ENCODE results near the gene GFRA1.

The GFRA1 gene

DNA sequence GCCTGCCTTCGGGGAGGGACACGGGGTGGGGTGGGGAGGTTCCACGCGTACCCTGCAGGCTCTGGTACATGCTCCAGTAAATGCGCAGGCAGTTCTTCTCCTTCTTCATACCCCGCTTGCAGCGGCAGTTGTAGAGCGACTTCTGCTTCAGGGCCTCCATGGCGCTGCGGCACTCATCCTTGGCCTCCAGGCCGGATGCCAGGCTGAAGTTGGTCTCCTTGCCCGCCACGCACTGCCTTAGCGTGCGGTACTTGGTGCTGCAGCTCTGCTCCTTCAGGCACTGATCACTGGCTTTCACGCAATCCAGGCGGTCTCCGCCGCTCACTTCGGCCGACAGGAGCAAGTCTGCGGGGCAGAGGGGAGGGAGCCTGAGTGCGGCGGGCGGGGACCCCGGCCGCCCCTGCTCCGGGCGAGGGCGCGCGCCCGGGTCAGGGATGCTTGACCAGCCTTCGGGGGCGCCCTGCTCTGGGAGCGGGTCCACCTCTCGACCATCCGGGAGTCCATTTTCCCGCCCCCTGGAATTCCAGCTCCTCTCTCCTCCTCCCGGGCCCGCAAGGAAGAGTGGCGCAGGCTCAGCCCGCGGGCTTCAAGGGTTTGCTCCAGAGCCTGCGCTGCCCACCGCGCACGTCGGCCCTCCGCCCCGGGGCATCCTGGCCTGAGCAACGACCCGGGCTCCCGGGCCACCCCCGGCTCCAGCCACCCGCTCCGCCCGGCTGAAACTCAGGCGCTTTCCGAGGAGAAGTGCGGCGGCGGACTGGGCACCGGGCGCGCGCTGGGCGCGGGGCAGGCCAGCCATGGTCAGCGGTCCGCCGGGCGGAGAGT lies 2.0 kb downstream of the GFRA1 start:
- no peak for DNase-seq (ENCODE audit: low spot score)

DNA sequence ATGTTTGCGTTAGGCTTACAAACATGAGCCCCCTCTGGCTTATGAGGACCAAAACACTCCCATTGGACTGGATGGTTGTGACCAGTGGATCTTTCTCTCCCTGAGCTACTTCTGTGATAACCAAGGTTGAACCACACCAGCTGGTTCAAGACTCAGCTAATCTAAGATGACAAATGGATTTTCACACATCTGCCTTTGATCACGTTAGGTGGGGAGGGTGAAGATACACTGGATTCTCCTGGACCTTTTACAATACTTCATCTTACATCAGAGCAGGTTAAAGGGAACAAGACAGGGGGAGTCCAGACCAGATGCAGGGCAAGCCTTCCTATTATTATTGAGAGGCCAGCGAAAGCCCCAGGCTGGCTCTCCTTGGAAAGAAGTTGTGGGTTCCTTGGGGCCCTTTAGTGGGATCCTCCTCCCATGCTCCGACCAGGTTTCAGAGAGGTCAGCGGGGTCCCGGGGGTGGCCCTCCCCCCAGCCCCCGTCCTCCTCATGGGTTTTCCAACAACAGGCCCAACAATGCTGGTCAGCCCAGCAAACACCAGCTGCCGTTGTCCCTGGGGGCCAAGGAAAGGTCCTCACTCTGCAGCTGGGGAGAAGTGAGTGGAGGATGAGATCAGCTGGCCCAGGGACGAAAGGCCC lies 2.8 kb downstream of the GFRA1 start:
- DNase-seq (ENCODE audit: low spot score): no peak

DNA sequence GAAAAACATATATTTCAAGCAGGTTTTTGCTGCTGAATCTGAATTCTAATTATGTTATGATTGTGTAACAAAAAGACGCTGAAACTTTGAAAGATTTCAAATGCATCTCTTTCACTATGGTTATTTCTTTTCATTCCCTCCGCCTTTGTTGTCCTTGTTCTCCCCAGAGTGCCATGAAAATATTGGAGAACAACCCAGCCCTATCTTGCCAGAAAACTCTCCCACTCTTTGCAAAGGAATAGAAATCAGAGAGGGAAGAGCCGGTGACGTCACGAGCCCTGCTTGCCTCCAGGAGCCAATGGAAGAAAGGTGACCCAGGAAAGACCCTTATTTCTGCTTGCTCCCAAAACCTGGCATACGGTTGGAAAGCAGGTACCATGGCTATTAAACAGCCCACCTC lies 3.4 kb downstream of the GFRA1 start:
- no peak for DNase-seq (ENCODE audit: low spot score)

DNA sequence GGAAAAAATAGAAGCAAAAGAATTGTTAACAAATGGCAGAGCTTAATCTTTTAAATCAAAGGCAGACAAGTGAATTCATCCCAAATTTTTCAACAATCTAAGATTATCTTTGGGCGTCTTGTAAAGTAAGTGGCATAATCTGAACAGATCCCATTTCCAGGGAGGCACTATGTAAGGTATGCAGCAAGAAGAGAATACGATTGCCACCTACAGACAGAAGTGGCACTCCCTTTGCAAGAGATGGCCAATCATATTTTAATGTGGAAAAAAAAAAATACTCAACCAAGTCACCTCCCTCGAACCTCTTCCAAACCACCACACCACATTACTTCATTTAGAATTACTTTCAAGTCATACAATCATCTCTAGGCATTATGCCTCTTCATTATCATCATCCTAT lies 4.0 kb downstream of the GFRA1 start:
- peak; percentile 4 for DNase-seq (ENCODE audit: low spot score)

DNA sequence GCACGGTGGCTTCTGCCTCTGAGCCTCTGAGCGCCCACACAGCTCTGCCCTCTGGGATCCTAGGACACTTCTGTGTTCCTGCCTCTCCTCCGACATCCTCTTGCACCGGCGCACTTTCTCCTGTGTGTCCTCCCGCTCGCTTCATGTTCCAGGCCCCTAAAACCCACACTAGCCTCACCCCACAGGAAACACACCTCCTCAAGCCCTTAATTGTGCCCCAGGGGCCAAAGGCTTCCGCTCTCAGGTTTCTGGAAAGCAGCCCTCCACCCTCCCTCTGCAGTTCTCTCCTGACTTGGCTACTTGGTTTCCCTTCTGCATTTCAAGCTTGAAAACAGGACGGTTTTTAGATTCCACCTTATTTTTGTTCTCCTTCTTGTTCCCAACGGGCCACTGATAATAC lies 7.3 kb downstream of the GFRA1 start:
- DNase-seq (ENCODE audit: low spot score): no peak

DNA sequence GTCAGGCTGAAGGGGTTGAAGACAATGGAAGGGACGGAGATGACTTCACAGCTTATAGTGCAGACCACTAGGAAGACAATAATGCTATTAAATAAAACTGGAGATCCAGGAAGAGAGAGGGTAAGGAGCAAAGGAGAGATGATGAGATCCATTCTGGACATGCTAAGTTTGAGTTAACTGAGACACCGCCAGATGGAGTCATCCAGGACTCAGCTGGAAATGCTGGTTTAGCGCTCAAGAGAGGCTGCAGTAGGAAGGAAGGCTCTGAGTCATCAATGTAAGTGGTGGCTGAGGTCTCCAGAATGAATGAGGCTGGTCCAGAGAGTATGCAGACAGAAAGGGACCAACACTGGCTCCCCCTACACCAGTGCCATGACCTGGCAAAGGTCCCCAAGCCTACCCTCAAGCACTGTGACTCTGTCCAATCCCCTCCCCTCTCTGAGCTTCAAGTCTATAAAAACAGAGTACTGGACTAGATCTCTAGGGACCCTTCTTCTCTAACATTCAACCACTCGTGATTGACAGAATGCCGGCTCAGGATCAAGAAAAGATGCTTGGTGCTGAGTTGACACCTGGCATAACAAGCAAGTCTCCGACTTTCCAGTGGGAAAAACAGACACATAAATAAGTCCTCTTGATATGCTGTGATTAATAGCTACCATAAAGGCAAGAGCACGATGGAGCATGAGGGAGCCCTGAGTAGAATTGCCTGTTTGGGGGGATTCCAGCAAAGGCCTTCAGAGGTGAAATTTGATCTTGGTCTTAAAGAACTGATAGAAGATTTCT lies 8.9 kb downstream of the GFRA1 start:
- DNase-seq (ENCODE audit: low spot score): no peak

DNA sequence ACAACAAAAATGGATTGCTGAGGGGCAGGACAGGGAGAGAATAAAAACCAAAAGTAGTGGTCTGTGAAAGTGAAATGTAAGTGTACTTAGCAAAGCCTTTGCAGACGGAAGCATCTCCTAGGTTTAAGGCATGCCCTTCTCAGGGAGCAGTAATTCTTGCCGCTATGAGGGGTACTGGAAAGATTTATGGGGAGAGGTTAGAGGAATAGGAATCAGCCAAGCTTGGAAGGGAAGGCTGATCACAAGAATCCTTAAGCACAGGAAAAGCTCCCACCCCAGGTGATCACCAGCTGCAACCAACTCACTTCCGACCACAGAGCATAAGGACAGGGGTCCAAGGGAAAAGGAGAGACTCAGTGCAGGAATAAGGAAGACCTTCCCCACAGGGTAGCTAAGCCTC lies 10.3 kb downstream of the GFRA1 start:
- no peak for DNase-seq (ENCODE audit: low spot score)

DNA sequence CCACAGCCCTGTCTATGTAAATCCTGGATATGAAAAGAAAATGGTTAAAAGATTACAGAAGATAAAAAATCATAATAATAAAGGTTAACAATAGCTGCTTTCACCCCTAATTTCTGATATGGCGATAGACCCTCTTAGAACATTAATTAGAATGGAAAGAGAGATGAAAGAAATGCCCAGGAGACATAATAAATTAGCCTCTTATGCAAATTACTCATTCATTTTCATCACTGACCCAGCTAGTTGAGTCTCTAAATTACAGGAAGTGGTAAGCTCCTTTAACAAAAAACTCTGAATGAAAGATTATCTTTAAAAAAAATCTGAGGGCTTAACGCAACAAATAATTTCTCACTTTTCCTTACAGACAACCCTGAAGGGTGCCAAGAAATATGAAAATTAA lies 12.4 kb downstream of the GFRA1 start:
- DNase-seq (ENCODE audit: low spot score): no peak

DNA sequence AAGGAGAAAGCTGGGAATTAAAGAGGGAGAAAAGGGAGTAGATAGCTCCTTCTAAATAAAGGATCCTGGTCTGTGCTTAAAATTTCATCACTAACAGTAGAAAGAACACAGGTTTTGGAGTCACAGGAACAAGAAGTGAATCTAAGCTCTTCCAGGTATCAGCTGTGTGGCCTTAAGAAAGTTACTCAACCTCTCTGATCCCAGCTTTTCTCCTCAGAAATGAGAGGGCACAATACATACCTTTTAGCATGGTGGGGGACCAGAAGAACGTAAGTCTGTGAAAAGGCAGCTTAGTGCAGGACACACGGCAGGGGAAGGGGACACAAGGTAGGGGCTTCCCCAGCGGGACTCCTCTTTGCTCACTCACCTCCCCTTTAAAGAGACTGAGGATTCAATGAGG lies 13.4 kb downstream of the GFRA1 start:
- DNase-seq (ENCODE audit: low spot score): no peak

DNA sequence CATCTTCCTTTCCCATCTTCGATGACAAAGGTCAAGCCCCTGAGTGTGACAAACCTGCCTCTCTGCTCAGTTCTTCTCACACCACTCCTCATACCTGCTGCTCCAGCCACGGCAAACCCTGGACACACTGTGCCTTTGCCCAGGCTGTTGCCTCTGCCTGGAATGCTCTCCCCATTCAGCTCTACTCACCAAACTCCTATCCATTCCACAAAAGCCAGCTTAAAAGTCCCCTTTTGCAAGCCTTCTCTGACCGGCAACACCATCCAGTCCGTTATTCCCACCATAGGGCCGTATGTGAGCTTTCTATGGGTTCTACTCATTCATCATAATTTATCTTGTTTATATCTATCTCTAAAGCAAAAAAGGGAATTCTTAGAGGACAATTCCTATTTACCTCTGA lies 15.2 kb downstream of the GFRA1 start:
- no peak for DNase-seq (ENCODE audit: low spot score)

DNA sequence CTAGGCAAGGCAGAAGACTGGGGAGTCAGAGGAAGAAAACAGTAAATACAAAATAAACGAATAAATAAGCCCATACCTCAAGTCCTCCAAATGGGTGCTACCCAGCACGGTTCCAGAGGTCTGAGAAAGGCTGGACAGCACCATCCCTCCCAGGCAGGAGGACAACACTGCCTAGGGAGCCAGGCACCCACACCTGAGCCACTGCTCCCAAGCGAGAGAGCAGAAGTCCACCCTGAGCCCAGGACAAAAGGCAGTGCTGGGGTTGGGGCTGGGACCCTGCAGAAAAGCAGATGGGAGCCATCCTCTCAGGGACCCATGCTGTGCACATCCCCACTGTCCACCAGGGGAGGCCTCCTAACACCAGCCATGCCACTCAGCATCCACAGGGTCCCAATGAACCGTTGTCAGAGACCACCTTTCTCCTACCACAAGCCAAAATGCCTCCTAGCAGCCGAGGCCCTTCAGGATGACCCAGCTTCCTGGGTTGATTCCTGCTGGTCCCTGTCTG lies 16.2 kb downstream of the GFRA1 start:
- no peak for DNase-seq (ENCODE audit: low spot score)

DNA sequence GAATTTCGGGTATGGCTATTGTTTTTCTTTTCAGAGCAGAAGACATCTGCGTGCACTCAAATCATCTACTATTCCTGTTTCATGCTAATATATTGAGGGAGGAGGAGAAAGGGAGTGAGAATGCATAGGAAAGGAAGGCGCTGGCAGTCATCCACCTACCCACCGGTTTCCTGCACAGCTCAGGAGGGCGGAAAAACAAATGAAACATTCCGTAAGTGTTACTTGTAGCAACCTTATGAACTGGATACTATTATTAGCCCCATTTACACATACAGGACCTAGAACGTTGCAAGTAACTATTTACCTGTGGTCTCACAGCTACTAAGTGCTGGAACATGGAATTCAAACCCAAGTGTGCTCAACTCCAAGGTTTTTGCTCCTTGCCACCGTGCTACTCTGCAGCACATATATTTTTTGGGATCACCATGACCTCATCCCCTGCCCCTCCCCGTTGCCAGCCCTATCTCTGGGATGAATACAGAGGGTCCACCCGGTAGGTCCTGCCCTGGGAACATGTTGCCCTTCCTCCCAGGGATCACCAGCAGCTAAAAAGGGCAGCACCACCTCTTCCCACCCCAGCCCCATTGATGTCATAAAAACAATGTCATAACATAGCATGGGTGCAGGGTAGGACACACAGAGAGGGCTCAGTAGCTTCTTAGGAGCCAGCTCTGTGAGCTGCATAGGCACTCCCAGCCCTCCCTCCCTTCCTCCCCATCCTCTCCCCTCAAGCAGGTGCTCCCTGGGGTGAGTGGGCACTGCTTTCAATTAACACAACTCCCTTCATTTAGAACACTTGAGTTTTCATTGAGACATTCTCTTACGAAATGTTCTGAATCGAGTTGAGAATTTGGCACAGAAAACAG lies 16.9 kb downstream of the GFRA1 start:
- DNase-seq (ENCODE audit: low spot score): no peak

DNA sequence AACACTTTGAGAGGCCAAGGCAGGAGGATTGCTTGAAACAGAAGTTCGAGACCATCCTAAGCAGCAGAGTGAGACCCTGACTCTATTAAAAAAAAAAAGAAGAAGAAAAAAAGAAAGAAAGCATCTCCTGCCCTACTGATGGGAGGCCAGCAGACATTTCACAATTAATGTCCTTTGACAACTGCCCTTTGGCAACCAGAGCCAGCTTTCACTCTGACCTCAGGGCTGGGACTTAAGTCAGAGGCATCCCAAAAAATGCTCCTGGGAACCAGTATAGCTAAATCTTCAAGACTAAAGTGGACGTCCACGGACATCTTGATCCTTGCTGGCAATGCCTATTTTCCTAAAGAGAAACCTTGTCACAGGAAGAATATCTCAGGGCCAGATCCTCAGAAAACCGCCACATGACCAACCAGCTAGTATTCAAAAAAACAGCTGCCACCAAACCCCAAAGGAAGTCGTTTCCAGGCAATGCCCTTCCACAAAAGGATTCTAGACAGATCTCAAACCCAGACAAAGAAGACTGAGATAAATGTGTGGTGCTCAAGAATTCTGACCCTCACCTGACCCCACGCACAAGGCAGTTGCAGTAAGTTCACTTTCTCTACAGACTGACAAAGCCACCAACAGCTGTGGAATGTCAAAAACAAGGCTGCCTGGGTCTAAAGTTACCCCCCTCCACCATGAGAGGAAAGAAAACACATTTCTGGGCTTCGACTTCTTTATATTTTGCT lies 18.4 kb downstream of the GFRA1 start:
- no peak for DNase-seq (ENCODE audit: low spot score)

DNA sequence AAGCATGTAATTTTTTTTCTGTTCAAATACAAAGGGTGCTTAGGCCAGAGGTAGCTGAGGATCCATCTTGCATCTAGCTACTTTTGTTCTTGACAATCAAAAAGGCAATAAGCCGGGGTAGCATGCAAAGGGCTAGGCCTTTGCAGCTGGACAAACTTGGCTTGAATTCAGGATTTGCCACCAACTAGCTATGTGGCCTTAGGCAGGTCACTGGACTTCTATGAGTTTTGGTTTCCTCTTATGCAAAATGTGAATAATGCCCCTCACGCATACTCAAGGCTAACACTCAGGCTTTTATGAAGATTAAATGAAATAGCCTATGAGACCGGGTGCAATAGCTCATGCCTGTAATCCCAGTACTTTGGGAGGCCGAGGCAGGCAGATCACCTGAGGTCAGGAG lies 19.3 kb downstream of the GFRA1 start:
- no peak for DNase-seq (ENCODE audit: low spot score)

DNA sequence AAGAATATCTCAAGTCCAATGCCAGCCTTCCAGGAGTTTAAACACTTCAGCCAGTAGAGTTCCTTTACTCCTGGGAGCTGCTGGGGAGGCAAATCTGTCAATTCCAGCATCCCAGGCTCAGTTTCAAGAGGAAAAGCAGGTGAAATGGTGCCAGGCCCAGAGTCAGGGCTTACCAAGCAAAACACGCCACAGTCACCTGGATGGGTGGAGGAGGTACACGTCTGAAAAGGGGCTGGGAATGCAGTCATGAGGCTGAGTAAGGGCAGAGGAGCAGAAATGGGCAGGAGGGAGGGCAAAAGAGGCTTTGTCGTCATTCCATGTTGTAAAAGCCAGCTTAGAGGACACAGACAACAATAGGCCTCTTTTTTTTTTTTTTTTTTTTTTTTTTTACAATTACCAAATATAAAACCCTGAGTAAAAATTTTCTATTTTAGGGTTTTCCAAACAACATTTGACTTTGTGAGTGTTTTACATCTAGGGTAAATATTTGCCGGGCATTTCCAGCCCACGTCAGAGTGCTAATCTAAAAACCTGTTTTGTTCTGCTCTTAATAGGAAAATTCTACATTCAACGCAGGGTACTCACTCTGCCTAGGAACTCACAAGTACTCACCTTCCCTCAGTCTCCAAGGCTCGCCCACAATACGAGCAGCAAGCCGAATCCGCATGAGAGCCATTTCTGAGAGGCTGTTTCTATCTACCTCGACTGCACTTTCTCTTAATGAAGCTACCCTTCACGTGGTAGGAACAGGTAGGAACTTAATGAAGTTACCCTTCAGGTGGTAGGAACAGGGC lies 21.2 kb downstream of the GFRA1 start:
- DNase-seq (ENCODE audit: low spot score): no peak

DNA sequence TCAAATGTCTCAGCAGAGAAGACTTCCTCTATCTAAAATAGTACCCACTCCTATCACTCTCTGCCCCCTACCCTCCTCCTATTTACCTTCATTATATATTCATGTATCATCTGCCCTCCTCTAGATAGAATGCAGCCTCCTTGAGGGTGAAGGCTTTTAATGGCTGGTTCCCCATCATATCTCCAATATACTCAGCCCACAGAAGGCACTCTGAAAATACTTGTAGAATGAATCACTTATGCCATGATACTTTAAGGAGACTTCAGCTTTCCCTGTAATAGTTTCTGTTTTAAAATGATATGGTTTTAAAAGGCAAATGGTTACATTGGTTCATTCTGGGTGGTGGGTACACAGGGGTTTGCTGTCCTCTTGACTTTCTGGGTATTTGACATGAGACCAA lies 25.3 kb downstream of the GFRA1 start:
- DNase-seq (ENCODE audit: low spot score): no peak

DNA sequence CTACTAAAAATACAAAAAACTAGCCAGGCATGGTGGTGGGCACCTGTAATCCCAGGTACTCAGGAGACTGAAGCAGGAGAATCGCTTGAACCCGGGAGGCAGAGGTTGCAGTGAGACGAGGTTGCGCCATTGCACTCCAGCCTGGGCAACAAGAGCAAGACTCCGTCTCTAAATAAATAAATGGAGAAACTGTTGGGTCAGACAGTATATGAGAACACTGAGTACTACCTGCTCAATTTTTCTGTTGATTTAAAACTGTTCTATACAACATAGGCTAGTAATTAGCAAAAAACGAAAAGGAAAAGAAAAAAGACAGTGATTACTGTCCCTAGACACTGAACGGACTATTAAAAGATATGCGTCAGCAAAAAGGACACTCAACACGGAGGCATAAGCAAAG lies 26.7 kb downstream of the GFRA1 start:
- no peak for DNase-seq (ENCODE audit: low spot score)

DNA sequence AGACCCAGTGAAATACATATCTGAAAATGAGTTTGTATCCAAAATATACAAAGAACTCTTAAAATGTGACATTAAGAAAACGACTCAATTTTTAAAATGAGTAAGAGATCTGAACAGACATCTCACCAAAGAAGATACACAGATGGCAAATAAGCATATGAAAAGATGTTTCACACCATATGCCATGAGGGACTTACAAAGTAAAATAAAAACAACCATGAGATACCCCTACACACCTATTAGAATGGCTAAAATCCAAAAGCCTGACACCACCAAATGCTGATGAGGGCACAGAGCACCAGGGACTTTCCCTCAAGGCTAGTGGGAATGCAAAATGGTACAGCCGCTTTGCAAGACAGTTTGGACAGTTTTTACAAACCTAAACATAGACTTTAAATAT lies 27.9 kb downstream of the GFRA1 start:
- no peak for DNase-seq (ENCODE audit: low spot score)

DNA sequence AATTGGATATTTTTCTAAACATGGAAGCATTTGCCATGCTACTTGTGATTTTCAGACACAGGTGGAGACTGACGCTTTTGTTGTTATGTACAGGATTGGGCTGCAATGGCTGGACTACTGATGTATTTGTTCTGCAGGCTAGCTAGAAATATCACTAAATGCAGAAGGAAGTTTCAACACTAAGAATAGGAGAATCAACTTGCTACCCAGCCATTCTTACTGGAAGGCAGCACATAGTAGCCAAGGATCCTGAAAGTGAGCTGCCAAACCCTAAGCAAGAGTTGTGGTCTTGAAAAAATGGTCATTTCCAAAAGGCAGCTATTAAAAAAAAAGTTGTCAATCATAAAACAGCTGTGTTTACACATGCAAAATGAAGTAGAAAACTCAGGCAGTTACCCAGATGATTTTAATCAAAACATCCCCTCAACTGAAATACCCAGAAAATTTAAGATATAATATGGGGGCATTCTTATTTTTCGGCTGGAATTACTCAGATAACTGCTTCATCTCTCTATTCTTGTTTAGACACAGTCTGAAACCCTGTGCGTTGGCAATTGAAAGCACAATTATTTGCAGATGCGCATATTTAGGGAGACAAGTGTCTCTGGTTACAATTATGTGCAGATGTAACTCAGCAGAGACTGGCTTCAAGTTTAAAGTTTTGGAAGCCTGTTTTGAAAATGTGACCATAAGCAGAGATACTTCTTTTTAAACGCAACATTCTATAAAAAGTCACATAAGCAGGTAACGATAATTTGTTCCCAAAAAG lies 31.2 kb downstream of the GFRA1 start:
- no peak for DNase-seq (ENCODE audit: low spot score)

DNA sequence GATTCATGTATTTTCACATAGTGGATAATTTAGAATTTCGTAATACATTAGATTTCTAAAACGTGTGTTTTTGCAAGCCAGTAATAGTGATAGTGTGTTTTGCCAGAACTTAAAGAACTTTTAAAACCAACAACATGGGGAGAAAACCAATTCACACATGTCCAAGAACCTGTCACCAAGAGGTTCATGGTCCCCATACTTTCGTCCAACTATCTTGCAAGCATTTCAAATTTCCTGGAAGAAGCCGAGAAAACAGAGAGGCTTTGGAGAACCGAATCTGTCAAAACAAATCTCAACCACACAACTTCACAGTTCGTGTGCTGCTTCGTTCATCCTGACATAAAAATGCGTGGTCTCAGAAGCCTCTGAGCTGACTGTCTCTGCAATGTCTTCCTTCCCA lies 31.9 kb downstream of the GFRA1 start:
- DNase-seq (ENCODE audit: low spot score): no peak
